T-helper 1 cell treated with Interleukin-12 subunit alpha and Interleukin-12 subunit beta and Interleukin-4 antibody, amounts not matched to agents 30 μg/mL and 1 μg/mL, for 36 hours (primary cell): ENCODE data around the gene ERI3.

Source experiments
- H3K27ac Mint-ChIP-seq: one replicate; pipeline ENCODE4 v1.8.0; 2021; ENCODE audit warnings: mild to moderate bottlenecking, mixed read lengths
- H3K27me3 Mint-ChIP-seq: one replicate; pipeline ENCODE4 v1.8.0; 2021; ENCODE audit warnings: low read depth, mixed read lengths
- H3K36me3 Mint-ChIP-seq: one replicate; pipeline ENCODE4 v1.8.0; 2021; ENCODE audit warnings: low read depth, mixed read lengths
- H3K4me1 Mint-ChIP-seq: one replicate; pipeline ENCODE4 v1.8.0; 2021; ENCODE audit warnings: low read depth, mixed read lengths
- H3K4me3 Mint-ChIP-seq: one replicate; pipeline ENCODE4 v1.8.0; 2021; ENCODE audit warnings: mild to moderate bottlenecking, moderate library complexity, mixed read lengths
- H3K9me3 Mint-ChIP-seq: one replicate; pipeline ENCODE4 v1.8.0; 2021; ENCODE audit warnings: mixed read lengths

ERI3 gene

DNA sequence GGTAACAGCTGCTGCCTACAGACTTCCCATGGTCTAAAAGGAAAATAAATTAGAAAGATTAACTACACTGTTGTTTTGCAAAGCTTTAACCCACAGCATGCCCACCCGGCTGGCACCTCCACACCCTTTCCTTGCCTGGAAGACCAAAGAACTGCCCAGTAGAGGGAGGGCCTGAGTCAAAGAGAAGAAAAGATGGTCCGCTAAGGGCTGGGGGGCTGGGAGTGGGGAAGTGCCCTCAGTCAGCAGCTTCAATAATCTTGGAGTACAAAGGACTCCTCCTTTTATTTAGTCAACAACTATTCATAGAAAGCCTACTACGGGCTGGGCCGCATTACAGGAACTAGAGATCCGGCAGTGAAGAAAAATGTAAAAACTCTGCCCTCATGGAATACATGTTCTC, 40.6 kb downstream of the ERI3 start:
- Mint-ChIP-seq H3K27me3 (no peaks in the 10 kb centered on the region), H3K4me3 (no peak overlapping the region), H3K36me3 (peaks cover 12% of the 10 kb centered on the region), H3K9me3 (no peaks in the 10 kb centered on the region), H3K27ac (no peak overlapping the region), H3K4me1 (peaks cover 34% of the 10 kb centered on the region)

DNA sequence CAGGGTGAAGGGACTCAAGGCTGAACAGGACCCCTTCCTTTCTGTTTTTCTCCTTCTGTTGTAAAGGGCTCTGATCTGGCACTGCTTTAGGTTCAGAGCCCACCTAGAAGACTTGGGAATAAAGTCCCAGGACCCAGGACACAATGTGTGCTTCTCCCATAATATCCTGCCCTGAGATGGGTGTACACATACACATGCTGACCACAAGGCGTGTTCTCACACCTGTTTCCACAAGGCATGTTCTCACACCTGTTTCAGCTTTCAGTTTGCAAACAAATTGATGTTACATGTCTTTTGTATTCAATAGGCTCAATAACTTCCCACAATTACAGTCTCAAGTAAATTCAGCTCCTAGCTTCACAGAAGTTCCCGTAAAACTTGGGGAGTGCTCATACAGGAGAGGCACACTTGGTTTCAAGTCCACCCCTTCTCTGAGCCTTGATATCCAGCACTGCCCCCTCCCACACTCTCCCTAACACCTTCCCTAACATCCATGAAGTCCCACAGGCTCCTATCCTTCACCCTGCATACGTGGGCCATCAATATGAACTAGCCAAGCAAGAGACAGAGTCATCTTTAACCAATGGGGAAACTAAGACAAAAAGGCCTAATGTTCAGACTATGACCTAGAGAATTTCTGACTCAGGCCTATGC, 41.7 kb downstream of the ERI3 start:
- Mint-ChIP-seq H3K36me3 (peaks cover 9% of the 10 kb centered on the region), H3K9me3 (no peaks in the 10 kb centered on the region), H3K27me3 (no peaks in the 10 kb centered on the region), H3K4me3 (no peak overlapping the region), H3K4me1 (peaks cover 29% of the 10 kb centered on the region), H3K27ac (no peak overlapping the region)

DNA sequence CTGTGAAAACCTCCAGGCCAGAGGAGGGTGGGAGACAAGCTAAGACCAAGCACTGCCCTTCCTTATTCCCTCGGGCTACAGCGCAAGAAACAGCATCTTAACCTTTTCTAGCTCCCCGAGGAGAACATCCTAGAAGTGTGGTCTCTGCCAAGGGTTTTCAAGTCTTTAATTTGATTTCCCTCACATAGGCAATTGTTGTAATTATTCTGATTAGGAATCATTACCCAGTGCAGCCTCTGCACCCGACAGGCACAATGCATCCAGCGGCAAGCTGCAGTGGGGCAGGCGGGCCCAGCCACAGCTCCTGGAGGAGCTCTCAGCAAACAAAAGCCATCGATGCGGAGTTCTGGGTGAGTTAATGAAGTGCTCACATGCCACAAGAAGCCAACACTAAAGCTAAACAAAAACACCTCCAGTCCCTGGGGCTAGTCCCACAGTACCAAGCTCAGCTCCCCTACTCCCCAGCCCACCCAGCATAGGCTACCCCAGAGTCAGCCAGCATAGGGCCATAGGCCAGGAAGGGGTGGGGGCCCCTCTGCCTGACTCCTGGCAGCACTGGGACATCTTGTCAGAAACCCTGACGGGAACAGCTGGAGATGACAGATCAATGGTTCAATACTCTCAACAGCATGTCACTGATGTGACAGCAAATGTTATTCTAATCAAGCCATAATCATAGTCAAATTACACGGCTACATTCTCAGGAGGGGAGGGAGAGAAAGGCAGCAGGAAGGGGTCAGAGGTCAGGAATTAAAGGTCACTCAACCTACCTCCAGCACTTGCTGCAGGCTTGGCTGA, 42.5 kb downstream of the ERI3 start:
- no peaks in the 10 kb centered on the region for H3K9me3 Mint-ChIP-seq
- H3K36me3 Mint-ChIP-seq: peaks cover 10% of the 10 kb centered on the region
- H3K4me3 Mint-ChIP-seq: no peak overlapping the region
- peaks cover 25% of the 10 kb centered on the region for H3K4me1 Mint-ChIP-seq
- no peak overlapping the region for H3K27ac Mint-ChIP-seq
- H3K27me3 Mint-ChIP-seq: no peaks in the 10 kb centered on the region

DNA sequence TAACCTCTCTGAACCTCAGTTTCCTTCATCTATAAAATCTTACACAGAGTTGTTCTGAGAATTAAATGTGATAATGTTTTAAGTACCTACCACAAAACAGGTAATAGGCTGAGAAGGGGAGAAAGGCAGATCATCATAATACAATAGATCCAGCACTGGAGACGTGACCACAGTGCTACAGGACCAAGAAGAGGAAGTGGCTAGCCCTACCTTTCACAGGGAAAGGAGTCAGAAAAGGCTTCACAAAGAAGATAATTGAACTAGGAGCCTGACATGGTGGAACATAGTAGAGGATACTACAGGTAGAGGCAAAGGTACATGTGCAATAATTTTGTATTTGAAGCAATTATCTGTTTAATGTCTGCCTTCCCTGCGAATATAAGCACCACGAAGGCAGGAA, 45.1 kb downstream of the ERI3 start:
- H3K9me3 Mint-ChIP-seq: no peaks in the 10 kb centered on the region
- H3K4me3 Mint-ChIP-seq: no peak overlapping the region
- H3K36me3 Mint-ChIP-seq: peaks cover 22% of the 10 kb centered on the region
- no peaks in the 10 kb centered on the region for H3K27me3 Mint-ChIP-seq
- H3K27ac Mint-ChIP-seq: no peak overlapping the region
- peaks cover 37% of the 10 kb centered on the region for H3K4me1 Mint-ChIP-seq

DNA sequence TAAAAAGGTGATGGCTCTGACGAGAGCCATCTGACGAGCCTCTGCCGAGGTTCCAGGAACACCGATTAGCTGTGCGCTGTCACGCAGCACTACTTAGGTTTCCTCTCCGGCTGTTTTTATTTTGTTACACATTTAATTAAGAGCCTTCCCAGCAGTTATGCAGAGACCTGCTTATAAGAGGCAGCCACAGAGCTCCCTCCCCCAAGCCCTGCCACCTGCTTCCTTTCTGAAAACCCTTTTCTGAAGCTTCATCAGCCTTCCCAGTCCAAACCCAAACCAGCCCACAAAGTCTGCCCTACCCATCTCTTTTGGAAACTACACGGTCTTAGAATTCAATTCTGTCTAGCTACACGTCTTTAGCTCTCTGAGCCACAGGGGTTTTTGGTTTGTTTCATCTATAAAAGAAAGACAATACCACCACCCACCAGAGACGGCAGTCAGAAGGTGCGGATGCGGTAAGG, 49.1 kb downstream of the ERI3 start:
- H3K27ac Mint-ChIP-seq: peak overlapping the region; percentile 92
- no peaks in the 10 kb centered on the region for H3K27me3 Mint-ChIP-seq
- peaks cover 44% of the 10 kb centered on the region for H3K36me3 Mint-ChIP-seq
- peak overlapping the region; percentile 49 for H3K4me3 Mint-ChIP-seq
- no peaks in the 10 kb centered on the region for H3K9me3 Mint-ChIP-seq
- H3K4me1 Mint-ChIP-seq: peaks cover 50% of the 10 kb centered on the region

DNA sequence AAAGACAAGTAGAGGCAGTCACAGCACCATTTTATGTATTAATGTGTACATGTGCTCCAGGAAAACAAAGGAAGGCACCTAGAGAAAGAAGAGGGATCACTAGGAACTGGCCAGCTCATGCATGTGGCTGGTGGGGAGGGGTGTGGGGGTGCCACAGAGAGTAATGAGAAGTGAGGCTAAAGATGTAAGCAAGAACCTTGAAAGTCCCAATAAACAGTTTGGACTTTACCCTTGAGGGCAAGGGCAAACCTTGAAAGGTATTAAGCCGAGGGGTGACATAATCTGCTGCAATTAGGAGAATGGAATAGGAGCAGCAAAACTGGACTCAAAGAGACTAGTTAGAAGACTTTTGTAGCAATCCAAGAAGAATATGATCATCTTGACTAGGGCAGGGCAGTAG, 51.5 kb downstream of the ERI3 start:
- Mint-ChIP-seq H3K36me3 (peaks cover 41% of the 10 kb centered on the region), H3K4me3 (no peak overlapping the region), H3K9me3 (no peaks in the 10 kb centered on the region), H3K27ac (peak overlapping the region; percentile 92), H3K4me1 (peaks cover 40% of the 10 kb centered on the region), H3K27me3 (no peaks in the 10 kb centered on the region)

DNA sequence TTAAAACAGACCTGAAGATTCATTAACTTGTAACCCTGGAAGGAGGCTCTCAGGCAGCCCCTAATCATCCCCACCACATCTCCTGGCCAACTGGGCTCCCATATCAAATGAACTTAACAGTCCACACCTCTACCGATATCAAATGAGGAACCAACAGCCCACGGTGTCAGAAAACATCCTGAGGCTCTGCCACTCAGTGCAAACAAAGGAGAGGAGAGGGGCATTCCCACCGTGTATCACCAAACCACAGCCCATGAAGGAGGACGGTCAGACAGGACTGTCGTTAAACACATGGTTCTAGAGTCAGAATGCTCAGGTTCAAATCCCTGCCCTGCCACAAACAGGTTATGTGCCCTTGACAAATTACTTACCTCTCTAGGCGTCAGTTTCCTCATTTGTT, 52.5 kb downstream of the ERI3 start:
- Mint-ChIP-seq H3K36me3 (peaks cover 36% of the 10 kb centered on the region), H3K9me3 (no peaks in the 10 kb centered on the region)

DNA sequence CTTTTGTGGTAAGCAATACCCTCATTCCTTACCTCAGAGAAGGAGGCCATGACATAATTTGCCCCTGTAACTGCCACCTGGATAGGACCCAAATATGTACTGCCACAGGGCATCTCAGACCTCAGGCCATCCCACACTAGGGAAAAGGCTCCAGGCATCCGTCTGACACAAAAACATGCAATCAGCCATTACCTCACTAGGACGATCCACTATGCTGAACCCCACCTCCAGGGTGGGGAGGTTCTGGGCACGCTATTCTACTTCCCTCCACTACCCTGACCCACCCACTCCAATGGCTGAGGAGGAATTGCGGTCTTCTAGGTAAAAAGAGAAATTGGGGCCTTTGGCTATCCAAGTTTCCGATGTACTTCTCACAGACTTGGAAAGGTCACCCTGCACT, 53.6 kb downstream of the ERI3 start:
- H3K9me3 Mint-ChIP-seq: no peaks in the 10 kb centered on the region
- H3K36me3 Mint-ChIP-seq: peaks cover 30% of the 10 kb centered on the region
- peaks cover 32% of the 10 kb centered on the region for H3K4me1 Mint-ChIP-seq
- no peaks in the 10 kb centered on the region for H3K27me3 Mint-ChIP-seq
- H3K27ac Mint-ChIP-seq: no peak overlapping the region
- no peak overlapping the region for H3K4me3 Mint-ChIP-seq

More for the DNA sequence above, 52.5 kb downstream of the ERI3 start:
- Mint-ChIP-seq H3K27me3 (no peaks in the 10 kb centered on the region), H3K27ac (no peak overlapping the region), H3K4me3 (no peak overlapping the region), H3K4me1 (peaks cover 40% of the 10 kb centered on the region)

DNA sequence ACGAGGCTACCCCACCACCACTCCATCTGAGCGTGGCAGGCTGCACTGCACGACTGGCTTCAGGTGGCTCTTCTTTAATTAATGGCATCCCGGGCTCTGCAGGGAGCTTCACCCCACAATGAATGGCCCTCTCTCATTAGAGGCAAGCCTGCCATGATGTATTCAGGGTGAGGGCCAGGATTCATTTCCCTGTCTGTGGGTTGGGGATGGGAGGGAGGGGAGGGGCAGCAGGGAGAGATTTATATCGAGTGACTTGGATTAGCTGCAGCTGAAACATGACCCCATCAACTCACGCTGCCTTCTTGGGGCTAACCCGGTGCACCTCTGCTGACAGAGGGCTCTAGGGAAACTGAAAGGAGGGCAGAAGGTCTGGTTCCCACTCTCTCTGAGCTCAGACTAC, 54.2 kb downstream of the ERI3 start:
- H3K27ac Mint-ChIP-seq: no peak overlapping the region
- no peaks in the 10 kb centered on the region for H3K27me3 Mint-ChIP-seq
- no peaks in the 10 kb centered on the region for H3K9me3 Mint-ChIP-seq
- peaks cover 25% of the 10 kb centered on the region for H3K36me3 Mint-ChIP-seq
- H3K4me1 Mint-ChIP-seq: peaks cover 26% of the 10 kb centered on the region
- no peak overlapping the region for H3K4me3 Mint-ChIP-seq

DNA sequence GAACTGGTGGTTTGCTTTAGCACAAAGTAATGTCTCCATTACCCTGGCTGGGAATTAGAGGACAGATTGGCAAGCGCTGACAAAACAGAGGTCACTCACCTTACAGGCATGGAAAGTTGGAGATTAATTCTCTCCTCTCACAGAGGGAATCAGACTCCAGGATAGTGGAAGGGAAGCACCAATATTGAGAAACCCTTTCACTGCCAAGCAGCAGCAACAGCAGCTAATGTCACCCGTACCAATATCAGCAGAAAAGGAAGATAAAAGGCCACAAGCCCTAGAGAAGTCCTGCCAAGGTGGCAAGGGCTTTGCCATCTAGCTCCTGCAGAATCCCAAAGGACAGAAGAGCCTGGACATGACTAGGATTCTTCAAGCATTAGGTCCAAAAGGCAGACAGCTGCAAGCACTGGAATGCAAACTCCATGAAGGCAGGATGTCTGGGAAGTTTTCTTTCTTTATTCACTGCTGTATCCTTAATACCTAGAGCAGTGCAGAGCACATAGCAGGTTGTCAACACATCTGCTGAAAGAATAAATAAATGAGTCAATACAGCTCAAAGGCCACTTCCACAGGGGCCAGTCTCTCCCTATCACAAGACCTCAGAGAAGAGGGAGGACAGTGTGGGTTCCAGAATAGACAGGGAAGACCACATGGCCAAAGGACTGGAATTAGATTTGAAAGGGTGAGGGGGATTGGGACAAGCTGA, 57.2 kb downstream of the ERI3 start:
- Mint-ChIP-seq H3K27me3 (no peaks in the 10 kb centered on the region), H3K4me1 (no peaks in the 10 kb centered on the region), H3K27ac (no peak overlapping the region), H3K4me3 (no peak overlapping the region), H3K9me3 (no peaks in the 10 kb centered on the region), H3K36me3 (peaks cover 12% of the 10 kb centered on the region)

DNA sequence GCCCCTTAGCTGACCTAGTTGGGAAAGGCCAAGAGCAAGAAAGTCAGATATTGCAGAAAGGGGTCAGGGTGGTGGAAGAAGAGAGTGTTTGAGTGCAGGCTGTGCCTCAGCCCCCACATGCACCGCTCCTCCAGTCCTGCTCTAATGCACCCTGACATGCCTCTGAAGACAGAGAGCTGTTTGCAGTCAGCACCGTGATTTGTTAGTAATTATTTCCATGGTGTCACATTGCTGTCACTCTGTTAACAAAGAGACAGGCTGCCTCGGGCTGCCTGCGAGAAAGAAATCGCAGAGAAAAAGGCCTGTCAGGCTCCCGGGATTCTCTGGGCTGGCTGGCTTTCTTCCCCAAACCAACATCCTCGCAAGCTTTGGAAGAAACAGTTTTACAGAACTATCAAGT, 58.3 kb downstream of the ERI3 start:
- H3K36me3 Mint-ChIP-seq: peaks cover 8% of the 10 kb centered on the region
- H3K27ac Mint-ChIP-seq: no peak overlapping the region
- H3K9me3 Mint-ChIP-seq: no peaks in the 10 kb centered on the region
- no peaks in the 10 kb centered on the region for H3K4me1 Mint-ChIP-seq
- H3K27me3 Mint-ChIP-seq: no peaks in the 10 kb centered on the region
- no peak overlapping the region for H3K4me3 Mint-ChIP-seq

DNA sequence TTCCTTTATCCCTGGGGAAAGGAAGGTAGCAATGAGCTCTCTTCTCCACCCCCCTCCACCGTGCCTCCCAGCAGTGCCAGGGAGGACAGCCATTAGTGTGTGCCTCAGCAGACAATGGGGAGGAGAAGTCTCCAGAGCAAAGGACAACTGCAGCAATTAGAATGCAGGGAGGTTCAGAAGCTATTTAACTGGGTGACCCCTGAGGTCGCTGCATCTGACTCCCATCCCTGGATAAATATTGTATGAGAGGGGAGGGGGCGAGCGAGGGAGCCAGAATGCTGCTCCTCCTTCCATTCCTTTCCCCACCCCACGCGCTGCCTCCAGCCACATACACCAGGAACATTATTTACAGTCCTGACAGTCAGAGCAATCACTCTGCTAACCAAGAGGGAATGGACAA, 59.0 kb downstream of the ERI3 start:
- H3K4me1 Mint-ChIP-seq: no peaks in the 10 kb centered on the region
- H3K36me3 Mint-ChIP-seq: peaks cover 8% of the 10 kb centered on the region
- H3K27ac Mint-ChIP-seq: no peak overlapping the region

DNA sequence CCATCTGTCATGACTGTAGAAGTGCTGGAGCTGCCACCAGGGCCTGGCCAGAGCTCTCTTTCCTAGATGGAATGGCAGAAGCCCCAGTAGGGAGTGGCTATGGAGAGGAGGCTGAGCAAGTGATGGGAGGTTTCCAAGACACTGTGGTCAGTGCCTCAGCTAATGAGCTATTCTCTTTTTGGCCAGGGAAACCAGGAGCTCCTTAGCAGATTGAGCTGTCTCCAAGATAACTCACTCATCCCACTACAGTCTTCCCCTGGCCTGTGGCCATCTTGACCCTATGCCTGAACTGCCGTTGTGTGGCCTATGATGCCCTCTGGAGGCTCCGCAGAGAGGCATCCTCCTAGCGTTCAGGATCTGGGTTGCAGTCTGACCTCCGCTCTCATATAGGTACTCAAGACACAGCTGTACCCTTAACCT, 60.5 kb downstream of the ERI3 start:
- Mint-ChIP-seq H3K4me3 (no peak overlapping the region), H3K27me3 (no peaks in the 10 kb centered on the region), H3K9me3 (no peaks in the 10 kb centered on the region), H3K4me1 (no peaks in the 10 kb centered on the region), H3K36me3 (peaks cover 8% of the 10 kb centered on the region), H3K27ac (no peak overlapping the region)

More for the DNA sequence above, 59.0 kb downstream of the ERI3 start:
- Mint-ChIP-seq H3K9me3 (no peaks in the 10 kb centered on the region), H3K27me3 (no peaks in the 10 kb centered on the region), H3K4me3 (no peak overlapping the region)

DNA sequence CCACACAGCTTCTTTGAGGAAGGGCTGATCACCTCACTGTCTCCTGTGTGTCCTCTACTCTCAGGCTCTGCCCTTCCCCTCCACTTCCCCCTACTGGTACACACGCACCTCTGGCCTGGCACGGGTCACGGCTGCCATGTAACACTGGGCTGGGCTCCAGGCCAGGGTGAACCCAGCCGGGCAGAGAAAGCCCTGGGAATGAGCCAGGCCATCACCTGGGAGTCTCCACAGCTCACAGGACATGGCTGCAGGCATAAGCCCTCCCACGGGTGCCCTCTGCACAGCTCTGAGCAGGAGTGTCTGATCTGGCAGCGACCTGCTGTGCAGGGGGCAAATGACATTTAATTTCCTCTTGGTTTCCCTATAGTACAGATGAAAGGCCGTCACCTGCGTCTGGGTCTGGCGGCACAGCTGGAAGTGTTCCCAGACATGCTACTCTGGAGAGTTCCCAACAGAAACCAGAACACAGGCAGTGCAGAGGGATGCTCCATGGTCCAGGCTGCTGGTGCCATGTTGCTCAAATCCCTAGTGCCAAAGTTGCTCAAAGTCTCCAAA, 61.2 kb downstream of the ERI3 start:
- no peaks in the 10 kb centered on the region for H3K27me3 Mint-ChIP-seq
- H3K4me1 Mint-ChIP-seq: no peaks in the 10 kb centered on the region
- no peak overlapping the region for H3K4me3 Mint-ChIP-seq
- H3K9me3 Mint-ChIP-seq: no peaks in the 10 kb centered on the region
- H3K27ac Mint-ChIP-seq: no peak overlapping the region
- H3K36me3 Mint-ChIP-seq: peaks cover 8% of the 10 kb centered on the region
